Calu3 (cell line): ENCODE results near the gene TMEM169. TPM values are rescaled to one million over a fixed set of nuclear protein-coding genes. Genes with fewer than 3 reads are reported as not detected.
A peak's percentile ranks its signal among the peaks of the same experiment; 100 is the strongest.
"Not testable (repeated sequence)": the region's sequence is repeated elsewhere in the genome, so short reads cannot be mapped to it uniquely, and the experiment has no call there.

Source experiments
- BruUV-seq: library from RNA; stranded (reverse); fragments of 400-500 nt; replicated peaks from 2 replicates; lab custom pipeline; 2021; lab: Mats Ljungman, UMichigan
- CTCF ChIA-PET: fragments of 300-600 bp; sonication (Branson Sonifier 250); formaldehyde crosslinking; loops from one replicate; lab custom pipeline; 2022; ENCODE audit warnings: antibody characterized with exemption; lab: Charles Lee
- DNase-seq: peaks from one replicate; pipeline ENCODE4 v3.0.0; 2022
- H3K27ac Mint-ChIP-seq: one replicate; pipeline ENCODE4 v1.8.0; 2022; ENCODE audit warnings: mixed read lengths; ENCODE audit not compliant: unreplicated experiment
- H3K27me3 Mint-ChIP-seq: one replicate; pipeline ENCODE4 v1.8.0; 2022; ENCODE audit warnings: mixed read lengths; ENCODE audit not compliant: unreplicated experiment
- H3K36me3 Mint-ChIP-seq: one replicate; pipeline ENCODE4 v1.8.0; 2022; ENCODE audit warnings: mild to moderate bottlenecking, moderate library complexity, mixed read lengths; ENCODE audit not compliant: insufficient read depth, unreplicated experiment
- H3K4me1 Mint-ChIP-seq: one replicate; pipeline ENCODE4 v1.8.0; 2022; ENCODE audit warnings: mild to moderate bottlenecking, low read depth, mixed read lengths; ENCODE audit not compliant: unreplicated experiment
- H3K4me3 Mint-ChIP-seq: one replicate; pipeline ENCODE4 v1.8.0; 2022; ENCODE audit warnings: mild to moderate bottlenecking, low read depth, moderate library complexity, mixed read lengths; ENCODE audit not compliant: unreplicated experiment
- H3K9me3 Mint-ChIP-seq: one replicate; pipeline ENCODE4 v1.8.0; 2022; ENCODE audit warnings: low read depth, mixed read lengths; ENCODE audit not compliant: unreplicated experiment
- intact Hi-C: fragments of 100-400 bp; cut with micrococcal nuclease; formaldehyde crosslinking; loops from one replicate; pipeline ENCODE4 v1.10.0; 2022; ENCODE audit not compliant: unreplicated experiment
- total RNA-seq: library from RNA; stranded (reverse); gene quantifications from 2 replicates; pipeline ENCODE4 v1.2.3, GENCODE V29; 2022
- TF ChIP-seq, protein P1 (sequence below): fragments of 200-600 bp; IDR thresholded peaks from one replicate; pipeline ENCODE4 v1.8.0; 2022; ENCODE audit warnings: antibody characterized with exemption; ENCODE audit not compliant: unreplicated experiment

TMEM169 gene
- total RNA-seq, 1 experiment from 2014 or later, result 9.0 TPM

DNA sequence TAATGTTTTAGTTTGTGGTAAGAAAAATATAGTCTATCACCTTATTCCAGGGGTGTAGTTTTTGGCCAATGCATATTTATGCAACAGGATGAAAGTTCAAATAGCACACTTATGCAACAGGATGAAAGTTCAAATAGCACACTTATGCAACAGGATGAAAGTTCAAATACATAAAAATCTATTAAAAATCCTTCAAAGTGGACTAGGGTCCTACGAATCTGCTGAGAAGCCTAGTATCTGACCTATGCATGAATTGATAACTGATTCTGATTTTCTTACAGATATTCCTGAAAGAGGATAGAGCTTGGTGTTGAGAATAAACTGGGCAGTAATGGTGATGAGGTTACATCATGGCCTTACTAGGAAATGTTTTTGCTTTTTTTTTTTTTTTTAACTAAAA, 2.9 kb upstream of the TMEM169 start:
- Mint-ChIP-seq H3K4me1 (peaks cover 38% of the 10 kb centered on the region), H3K36me3 (peaks cover 68% of the 10 kb centered on the region), H3K27ac (peak overlapping the region; percentile 69), H3K27me3 (no peaks in the 10 kb centered on the region), H3K9me3 (no peaks in the 10 kb centered on the region), H3K4me3 (peak overlapping the region; percentile 26)
- intact Hi-C loops, result no loop called here
- TF ChIP-seq, protein P1, sequence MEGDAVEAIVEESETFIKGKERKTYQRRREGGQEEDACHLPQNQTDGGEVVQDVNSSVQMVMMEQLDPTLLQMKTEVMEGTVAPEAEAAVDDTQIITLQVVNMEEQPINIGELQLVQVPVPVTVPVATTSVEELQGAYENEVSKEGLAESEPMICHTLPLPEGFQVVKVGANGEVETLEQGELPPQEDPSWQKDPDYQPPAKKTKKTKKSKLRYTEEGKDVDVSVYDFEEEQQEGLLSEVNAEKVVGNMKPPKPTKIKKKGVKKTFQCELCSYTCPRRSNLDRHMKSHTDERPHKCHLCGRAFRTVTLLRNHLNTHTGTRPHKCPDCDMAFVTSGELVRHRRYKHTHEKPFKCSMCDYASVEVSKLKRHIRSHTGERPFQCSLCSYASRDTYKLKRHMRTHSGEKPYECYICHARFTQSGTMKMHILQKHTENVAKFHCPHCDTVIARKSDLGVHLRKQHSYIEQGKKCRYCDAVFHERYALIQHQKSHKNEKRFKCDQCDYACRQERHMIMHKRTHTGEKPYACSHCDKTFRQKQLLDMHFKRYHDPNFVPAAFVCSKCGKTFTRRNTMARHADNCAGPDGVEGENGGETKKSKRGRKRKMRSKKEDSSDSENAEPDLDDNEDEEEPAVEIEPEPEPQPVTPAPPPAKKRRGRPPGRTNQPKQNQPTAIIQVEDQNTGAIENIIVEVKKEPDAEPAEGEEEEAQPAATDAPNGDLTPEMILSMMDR, result no peak
- DNase-seq, result no peak
- BruUV-seq, result TSS peak; percentile 4
- CTCF ChIA-PET, result no interaction called here

DNA sequence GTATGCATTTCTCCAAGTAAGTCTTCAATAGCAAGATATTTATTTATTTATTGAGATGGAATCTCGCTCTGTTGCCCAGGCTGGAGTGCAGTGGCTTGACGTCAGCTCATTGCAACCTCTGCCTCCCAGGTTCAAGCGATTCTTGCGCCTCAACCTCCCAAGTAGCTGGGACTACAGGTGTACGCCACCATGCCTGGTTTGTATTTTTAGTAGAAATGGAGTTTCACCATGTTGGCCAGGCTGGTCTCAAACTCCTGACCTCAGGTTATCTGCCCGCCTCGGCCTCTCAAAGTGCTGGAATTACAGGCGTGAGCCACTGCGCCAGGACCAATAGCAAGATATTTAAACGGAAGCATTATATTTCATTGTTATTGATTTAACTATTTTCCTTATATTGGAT, 1.7 kb upstream of the TMEM169 start:
- H3K27me3 Mint-ChIP-seq, DNase-seq, H3K9me3 Mint-ChIP-seq, BruUV-seq: not testable (repeated sequence)
- intact Hi-C loops, result loop anchor here (2.0 kb wide), 1 partner anchor 35 kb away; no protein-coding TSS in a partner anchor
- CTCF ChIA-PET, result interaction anchor here (0.6 kb wide), 1 partner anchor 35 kb away, joined by 3 read pairs; no protein-coding TSS in a partner anchor
- H3K27ac Mint-ChIP-seq, result peak overlapping the region; percentile 55
- H3K4me1 Mint-ChIP-seq, result peaks cover 38% of the 10 kb centered on the region
- peaks cover 59% of the 10 kb centered on the region for H3K36me3 Mint-ChIP-seq
- H3K4me3 Mint-ChIP-seq, result peak overlapping the region; percentile 93

DNA sequence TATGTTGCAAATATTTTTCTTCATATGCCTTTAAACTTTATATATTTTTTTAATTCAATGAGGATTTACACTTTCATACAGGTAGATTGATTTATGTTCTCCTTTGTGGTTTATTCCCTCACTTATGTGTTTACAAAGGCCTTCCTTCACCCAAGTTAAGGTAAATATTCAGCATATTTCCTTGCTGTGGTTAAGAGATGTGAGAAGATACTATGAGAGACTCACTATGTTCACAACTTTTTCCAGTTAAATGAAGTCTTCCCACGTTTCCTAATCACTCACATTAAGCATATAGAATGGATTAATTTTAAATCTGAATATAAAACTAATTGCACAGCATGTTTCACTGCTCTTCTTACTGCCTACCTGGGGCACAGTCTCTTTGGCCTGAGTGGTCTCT, 707 bp upstream of the TMEM169 start:
- Mint-ChIP-seq H3K4me3 (peak overlapping the region; percentile 93), H3K36me3 (peaks cover 56% of the 10 kb centered on the region), H3K9me3 (no peaks in the 10 kb centered on the region), H3K27ac (peak overlapping the region; percentile 55), H3K27me3 (no peaks in the 10 kb centered on the region), H3K4me1 (peaks cover 34% of the 10 kb centered on the region)
- BruUV-seq, result no TSS peak
- intact Hi-C loops, result loop anchor here (2.0 kb wide), 1 partner anchor 34 kb away; no protein-coding TSS in a partner anchor
- CTCF ChIA-PET, result interaction anchor here (0.6 to 1.1 kb wide), 5 partner anchors 11 to 33 kb away, joined by 3 to 4 read pairs (median 4); no protein-coding TSS in a partner anchor
- no peak for DNase-seq
- TF ChIP-seq, protein P1, result no peak

DNA sequence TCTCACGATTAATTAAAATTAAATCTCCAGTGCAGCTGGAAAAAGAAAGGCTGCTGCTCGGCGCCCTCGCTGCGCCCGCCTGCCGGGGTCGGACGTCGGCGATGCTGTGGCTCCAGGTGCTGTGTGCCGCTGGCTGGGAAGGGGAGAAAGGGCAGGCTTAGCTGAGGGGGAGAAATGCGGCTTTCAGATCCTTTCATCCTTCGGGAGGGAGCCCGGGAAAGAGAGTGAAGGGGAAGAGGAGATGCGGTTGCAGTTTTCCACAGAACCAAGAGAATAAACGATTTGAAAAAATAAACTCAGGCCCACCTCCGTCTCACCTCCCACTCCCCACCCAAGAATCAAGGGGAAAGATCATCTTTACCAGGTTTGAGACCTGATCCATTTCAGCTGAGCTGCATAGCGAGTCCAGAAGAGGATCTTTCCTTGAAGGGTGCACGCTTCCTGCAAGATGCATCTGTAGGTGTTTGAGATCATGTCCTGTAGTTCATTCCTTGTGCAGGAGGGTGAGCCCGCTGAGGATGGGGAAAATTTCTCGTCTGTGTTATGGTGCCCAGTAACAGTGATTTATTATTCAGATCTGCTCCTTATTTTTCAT, 495 bp downstream of the TMEM169 start:
- no peaks in the 10 kb centered on the region for H3K9me3 Mint-ChIP-seq
- CTCF ChIA-PET, result interaction anchor here (0.9 to 1.6 kb wide), 3 partner anchors 21 to 32 kb away, joined by 3 to 4 read pairs (median 3); no protein-coding TSS in a partner anchor
- DNase-seq, result no peak
- peak overlapping the region; percentile 39 for H3K27ac Mint-ChIP-seq
- H3K4me3 Mint-ChIP-seq, result peak overlapping the region; percentile 93
- TSS peak; percentile 75 for BruUV-seq
- peaks cover 57% of the 10 kb centered on the region for H3K36me3 Mint-ChIP-seq
- H3K27me3 Mint-ChIP-seq, result no peaks in the 10 kb centered on the region
- intact Hi-C loops, result loop anchor here (2.0 kb wide), 1 partner anchor 23 kb away; no protein-coding TSS in a partner anchor
- peaks cover 40% of the 10 kb centered on the region for H3K4me1 Mint-ChIP-seq
- TF ChIP-seq, protein P1, result no peak
